Trophoblast cell (in vitro differentiated cells and primary cell): ENCODE measurements around the gene PAX7.

Experiments
- DNase-seq, 2 donors: peaks; one replicate each; pipeline ENCODE4 v3.0.0-alpha.2; 2016
- H2AFZ ChIP-seq: 2 replicates; pipeline ENCODE4 v1.6.1; 2013; ENCODE audit warnings: low read length, moderate library complexity, mild to moderate bottlenecking; ENCODE audit not compliant: insufficient read depth, poor library complexity
- H2AK5ac ChIP-seq: 2 replicates; pipeline ENCODE4 v1.6.1; 2013; ENCODE audit warnings: mild to moderate bottlenecking, low read length
- H2BK120ac ChIP-seq: 2 replicates; pipeline ENCODE4 v1.6.1; 2013; ENCODE audit warnings: low read length, mild to moderate bottlenecking, moderate library complexity; ENCODE audit not compliant: insufficient read depth, poor library complexity
- H2BK12ac ChIP-seq: 2 replicates; pipeline ENCODE4 v1.6.1; 2013; ENCODE audit warnings: mild to moderate bottlenecking, low read length, moderate library complexity
- H2BK5ac ChIP-seq: 2 replicates; pipeline ENCODE4 v1.6.1; 2013; ENCODE audit warnings: low read length, low read depth, moderate library complexity, mild to moderate bottlenecking; ENCODE audit not compliant: poor library complexity
- H3K14ac ChIP-seq: 2 replicates; pipeline ENCODE4 v1.6.1; 2013; ENCODE audit warnings: mild to moderate bottlenecking, low read length
- H3K18ac ChIP-seq: 2 replicates; pipeline ENCODE4 v1.6.1; 2013; ENCODE audit warnings: mild to moderate bottlenecking, low read length
- H3K23ac ChIP-seq: 2 replicates; pipeline ENCODE4 v1.6.1; 2013; ENCODE audit warnings: low read length
- H3K27ac ChIP-seq: 2 replicates; pipeline ENCODE4 v1.5.1; 2013; ENCODE audit warnings: low read depth, mild to moderate bottlenecking, inconsistent platforms, low read length, moderate library complexity
- H3K27me3 ChIP-seq: 2 replicates; pipeline ENCODE4 v1.6.1; 2013; ENCODE audit warnings: inconsistent platforms, mild to moderate bottlenecking, low read length, moderate library complexity; ENCODE audit not compliant: insufficient read depth
- H3K36me3 ChIP-seq, 2 experiments: 1 replicate in 1 of 2; 2 replicates in 1 of 2; pipeline ENCODE4 v1.6.1; 2013; ENCODE audit warnings: low read length in 2 of 2, mild to moderate bottlenecking in 2 of 2, moderate library complexity in 1 of 2; ENCODE audit not compliant: insufficient read depth in 2 of 2, control insufficient read depth in 1 of 2
- H3K4ac ChIP-seq: 2 replicates; pipeline ENCODE4 v1.6.1; 2013; ENCODE audit warnings: low read depth, mild to moderate bottlenecking, low read length, moderate library complexity
- H3K4me1 ChIP-seq, 2 experiments: 1 replicate in 1 of 2; 2 replicates in 1 of 2; pipeline ENCODE4 v1.6.1; 2013; ENCODE audit warnings: low read length in 2 of 2, mild to moderate bottlenecking in 2 of 2, moderate library complexity in 1 of 2; ENCODE audit not compliant: insufficient read depth in 2 of 2, control insufficient read depth in 1 of 2
- H3K4me2 ChIP-seq: 2 replicates; pipeline ENCODE4 v1.6.1; 2013; ENCODE audit warnings: inconsistent platforms, mild to moderate bottlenecking, low read length, moderate library complexity
- H3K4me3 ChIP-seq: 2 replicates; pipeline ENCODE4 v1.5.1; 2013; ENCODE audit warnings: mild to moderate bottlenecking, low read depth, low read length, inconsistent platforms
- H3K79me1 ChIP-seq: one replicate; pipeline ENCODE4 v1.6.1; 2013; ENCODE audit warnings: low read length
- H3K79me2 ChIP-seq: 2 replicates; pipeline ENCODE4 v1.6.1; 2013; ENCODE audit warnings: low read length, mild to moderate bottlenecking; ENCODE audit not compliant: control insufficient read depth, insufficient read depth, poor library complexity
- H3K9ac ChIP-seq: 2 replicates; pipeline ENCODE4 v1.6.1; 2013; ENCODE audit warnings: mild to moderate bottlenecking, low read length
- H3K9me3 ChIP-seq: 2 replicates; pipeline ENCODE4 v1.6.1; 2013; ENCODE audit warnings: low read depth, mild to moderate bottlenecking, control low read depth, inconsistent platforms, low read length; ENCODE audit not compliant: insufficient read depth
- H4K12ac ChIP-seq: 2 replicates; pipeline ENCODE4 v1.6.1; 2013; ENCODE audit warnings: low read depth, mild to moderate bottlenecking, low read length, moderate library complexity
- H4K8ac ChIP-seq: 2 replicates; pipeline ENCODE4 v1.6.1; 2013; ENCODE audit warnings: low read depth, mild to moderate bottlenecking, low read length, moderate library complexity
- H4K91ac ChIP-seq: one replicate; pipeline ENCODE4 v1.6.1; 2013; ENCODE audit warnings: low read depth, mild to moderate bottlenecking, low read length, moderate library complexity
- WGBS: extraction: QIAGEN DNeasy Blood & Tissue Kit; methylation state at CpG from one replicate; pipeline ENCODE4 v1.1.7; 2013; ENCODE audit warnings: missing lambda C conversion rate; ENCODE audit not compliant: insufficient read length, insufficient coverage; ENCODE audit errors: extremely low coverage; 5-methylcytosine and 5-hydroxymethylcytosine counted together

Gene PAX7

GRCh38 chr1:18606443-18607288, 24.0 kb upstream of the PAX7 start:
- Histone ChIP-seq H3K14ac (no peak overlapping the region), H3K79me1 (no peaks in the 10 kb centered on the region), H2AK5ac (no peak overlapping the region), H3K36me3 (no peaks in the 10 kb centered on the region), H4K8ac (no peak overlapping the region), H3K27ac (no peak overlapping the region), H3K79me2 (no peaks in the 10 kb centered on the region), H2BK5ac (no peak overlapping the region), H2BK12ac (no peak overlapping the region), H2AFZ (no peak overlapping the region), H2BK120ac (no peak overlapping the region), H3K4me3 (no peak overlapping the region), H3K4ac (no peak overlapping the region), H4K91ac (no peak overlapping the region), H3K18ac (no peak overlapping the region), H3K4me1 (no peaks in the 10 kb centered on the region), H3K9me3 (peaks cover 1% of the 10 kb centered on the region), H3K9ac (no peak overlapping the region), H4K12ac (no peak overlapping the region), H3K4me2 (no peak overlapping the region), H3K23ac (no peak overlapping the region), H3K27me3 (no peaks in the 10 kb centered on the region)
- WGBS, result no CpG with 5 or more reads among the region's 19 CpGs
- DNase-seq, result no peak

GRCh38 chr1:18607289-18607760, 23.3 kb upstream of the PAX7 start:
- no peak overlapping the region for H3K14ac ChIP-seq
- no peak overlapping the region for H2BK5ac ChIP-seq
- H2AK5ac ChIP-seq, result no peak overlapping the region
- no peak overlapping the region for H2BK120ac ChIP-seq
- no peak overlapping the region for H4K91ac ChIP-seq
- H3K9ac ChIP-seq, result no peak overlapping the region
- no CpG with 5 or more reads among the region's 7 CpGs for WGBS
- H3K79me1 ChIP-seq, result no peaks in the 10 kb centered on the region
- no peaks in the 10 kb centered on the region for H3K79me2 ChIP-seq
- no peaks in the 10 kb centered on the region for H3K27me3 ChIP-seq
- no peak overlapping the region for H3K23ac ChIP-seq
- no peak overlapping the region for H4K8ac ChIP-seq
- no peak overlapping the region for H3K4me3 ChIP-seq
- H3K9me3 ChIP-seq, result no peaks in the 10 kb centered on the region
- no peak overlapping the region for H2AFZ ChIP-seq
- no peak overlapping the region for H3K4me2 ChIP-seq
- no peak overlapping the region for H3K18ac ChIP-seq
- H3K36me3 ChIP-seq, result no peaks in the 10 kb centered on the region
- no peaks in the 10 kb centered on the region for H3K4me1 ChIP-seq
- H3K4ac ChIP-seq, result no peak overlapping the region
- no peak for DNase-seq
- H4K12ac ChIP-seq, result no peak overlapping the region
- H2BK12ac ChIP-seq, result no peak overlapping the region
- H3K27ac ChIP-seq, result no peak overlapping the region

- no peak overlapping the region for H3K18ac ChIP-seq
- no peak overlapping the region for H3K9ac ChIP-seq
- H3K23ac ChIP-seq, result no peak overlapping the region
- no peak for DNase-seq
- H3K14ac ChIP-seq, result no peak overlapping the region
- H3K4me3 ChIP-seq, result no peak overlapping the region
- H3K4ac ChIP-seq, result no peak overlapping the region
- no peak overlapping the region for H3K4me2 ChIP-seq
- no peak overlapping the region for H4K91ac ChIP-seq
- H3K79me1 ChIP-seq, result no peaks in the 10 kb centered on the region
- no peak overlapping the region for H2BK12ac ChIP-seq
- H3K9me3 ChIP-seq, result no peaks in the 10 kb centered on the region
- WGBS, result no CpG with 5 or more reads among the region's 1 CpG
- no peak overlapping the region for H2BK120ac ChIP-seq
- H3K36me3 ChIP-seq, result no peaks in the 10 kb centered on the region
- H3K79me2 ChIP-seq, result no peaks in the 10 kb centered on the region
- no peaks in the 10 kb centered on the region for H3K4me1 ChIP-seq
- no peak overlapping the region for H2AK5ac ChIP-seq
- H3K27ac ChIP-seq, result no peak overlapping the region
- no peak overlapping the region for H2BK5ac ChIP-seq
- no peak overlapping the region for H4K8ac ChIP-seq
- H3K27me3 ChIP-seq, result no peaks in the 10 kb centered on the region
- no peak overlapping the region for H4K12ac ChIP-seq
- H2AFZ ChIP-seq, result no peak overlapping the region
Measured at GRCh38 chr1:18608534-18608933, 22.1 kb upstream of the PAX7 start.

- Histone ChIP-seq H3K4ac (no peak overlapping the region), H3K4me3 (no peak overlapping the region), H3K36me3 (no peaks in the 10 kb centered on the region), H3K23ac (no peak overlapping the region), H4K8ac (no peak overlapping the region), H3K14ac (no peak overlapping the region), H3K27me3 (no peaks in the 10 kb centered on the region), H3K79me1 (no peaks in the 10 kb centered on the region), H2BK12ac (no peak overlapping the region), H2AK5ac (no peak overlapping the region), H3K4me2 (no peak overlapping the region), H2BK5ac (no peak overlapping the region), H3K9ac (no peak overlapping the region), H2AFZ (no peak overlapping the region), H3K27ac (no peak overlapping the region), H3K4me1 (no peaks in the 10 kb centered on the region), H4K91ac (no peak overlapping the region), H4K12ac (no peak overlapping the region), H3K9me3 (peaks cover 1% of the 10 kb centered on the region), H2BK120ac (no peak overlapping the region), H3K18ac (no peak overlapping the region), H3K79me2 (no peaks in the 10 kb centered on the region)
- no peak for DNase-seq
- WGBS, result no CpG with 5 or more reads among the region's 8 CpGs
Measured at GRCh38 chr1:18611311-18611710, 19.3 kb upstream of the PAX7 start.
